HepG2 (cell line): ENCODE results near the gene ARHGAP26. TPM values are rescaled to one million over a fixed set of nuclear protein-coding genes. Genes with fewer than 3 reads are reported as not detected.

Experiments
- AKAP8 ChIP-seq: sonication (generic); formaldehyde crosslinking; IDR thresholded peaks from 2 replicates; pipeline ENCODE4 v1.5.1; 2020; ENCODE audit warnings: mild to moderate bottlenecking, missing genetic modification reagents
- BHLHE40 ChIP-seq: IDR thresholded peaks from 2 replicates; pipeline ENCODE4 v1.6.1; 2011; ENCODE audit warnings: low read length, improper control_type of control experiment
- CBX1 ChIP-seq: IDR thresholded peaks from one replicate; pipeline ENCODE4 v1.6.1; 2016; ENCODE audit warnings: antibody characterized with exemption, low read depth
- CREM ChIP-seq, 2 experiments: sonication (generic) in 1 of 2; formaldehyde crosslinking in 1 of 2; IDR thresholded peaks; 2 replicates each; pipeline versions ENCODE4 v1.4.0 to v1.6.1; 2016 to 2020; ENCODE audit warnings: antibody characterized with exemption in 1 of 2, mild to moderate bottlenecking in 1 of 2, missing genetic modification reagents in 1 of 2
- ELF4 ChIP-seq: sonication (generic); formaldehyde crosslinking; IDR thresholded peaks from 2 replicates; pipeline ENCODE4 v1.5.0; 2020; ENCODE audit warnings: missing genetic modification reagents, mild to moderate bottlenecking, moderate library complexity, borderline replicate concordance
- HMG20B ChIP-seq: conservative IDR thresholded peaks from 2 replicates; pipeline ENCODE4 v1.6.1; 2016; ENCODE audit warnings: missing genetic modification reagents, missing compliant biosample characterization
- HOXA9 ChIP-seq: sonication (generic); formaldehyde crosslinking; IDR thresholded peaks from 2 replicates; pipeline ENCODE4 v1.8.1; 2022; ENCODE audit warnings: missing genetic modification reagents, mild to moderate bottlenecking, moderate library complexity, borderline replicate concordance
- KDM4B ChIP-seq: sonication (generic); formaldehyde crosslinking; IDR thresholded peaks from 2 replicates; pipeline ENCODE4 v1.4.0; 2020; ENCODE audit warnings: missing genetic modification reagents
- MAFG ChIP-seq: sonication (generic); formaldehyde crosslinking; IDR thresholded peaks from 2 replicates; pipeline ENCODE4 v1.5.1; 2020; ENCODE audit warnings: mild to moderate bottlenecking, missing genetic modification reagents
- MEIS2 ChIP-seq: sonication (generic); formaldehyde crosslinking; IDR thresholded peaks from 2 replicates; pipeline ENCODE4 v1.9.0; 2021; ENCODE audit warnings: mild to moderate bottlenecking, missing genetic modification reagents
- RARA ChIP-seq: IDR thresholded peaks from 2 replicates; pipeline ENCODE4 v1.6.1; 2016; ENCODE audit warnings: missing genetic modification reagents, missing compliant biosample characterization
- REPIN1 ChIP-seq: sonication (generic); formaldehyde crosslinking; IDR thresholded peaks from 2 replicates; pipeline ENCODE4 v1.8.0; 2022; ENCODE audit warnings: missing genetic modification reagents, low read depth, mild to moderate bottlenecking, borderline replicate concordance
- SOX6 ChIP-seq, 2 experiments: fragments of 450-650 bp in 1 of 2; sonication (generic) in 1 of 2; formaldehyde crosslinking in 1 of 2; IDR thresholded peaks; 2 replicates each; pipeline versions ENCODE4 v1.4.0 to v1.6.1; 2017 to 2020; ENCODE audit warnings: antibody characterized with exemption in 1 of 2, mild to moderate bottlenecking in 1 of 2, missing genetic modification reagents in 1 of 2
- STAT6 ChIP-seq: sonication (generic); formaldehyde crosslinking; IDR thresholded peaks from 2 replicates; pipeline ENCODE4 v1.4.0; 2020; ENCODE audit warnings: missing genetic modification reagents, mild to moderate bottlenecking, borderline replicate concordance
- TCF7 ChIP-seq: sonication (generic); IDR thresholded peaks from 2 replicates; pipeline ENCODE4 v1.6.1; 2016; ENCODE audit warnings: antibody characterized with exemption, low read depth
- UBTF ChIP-seq: sonication (generic); formaldehyde crosslinking; IDR thresholded peaks from 2 replicates; pipeline ENCODE4 v1.4.0; 2020; ENCODE audit warnings: mild to moderate bottlenecking, missing genetic modification reagents
- ZNF234 ChIP-seq: sonication (generic); formaldehyde crosslinking; conservative IDR thresholded peaks from 2 replicates; pipeline ENCODE4 v1.5.1; 2020; ENCODE audit warnings: mild to moderate bottlenecking, missing genetic modification reagents
- ZNF414 ChIP-seq: sonication (generic); formaldehyde crosslinking; IDR thresholded peaks from 2 replicates; pipeline ENCODE4 v1.5.0; 2020; ENCODE audit warnings: missing genetic modification reagents
- ZNF781 ChIP-seq: sonication (generic); formaldehyde crosslinking; IDR thresholded peaks from 2 replicates; pipeline ENCODE4 v1.5.1; 2020; ENCODE audit warnings: borderline replicate concordance, mild to moderate bottlenecking, missing genetic modification reagents; ENCODE audit errors: not compliant biosample characterization
- polyA plus RNA-seq, 8 experiments: library from polyadenylated mRNA; depleted of rRNA in 3 of 8; stranded (reverse) in 7 of 8; unstranded in 1 of 8; fragments of >200 nt; fragmentation: Illumina TruSeq in 4 of 8; extraction: Trizol in 4 of 8; gene quantifications; 2 replicates each; pipeline versions ENCODE4 v1.2.1 to v1.2.3, GENCODE V29; 2011 to 2016; ENCODE audit warnings: low read depth in 4 of 8, missing spikeins in 1 of 8, mixed read lengths in 1 of 8; ENCODE audit not compliant: insufficient read depth in 1 of 8
- total RNA-seq, 5 experiments: library from RNA; depleted of rRNA; stranded (reverse); fragments of >200 nt; fragmentation: Illumina TruSeq; extraction: Trizol; gene quantifications; 2 replicates each; pipeline ENCODE4 v1.2.3, GENCODE V29; 2016; ENCODE audit warnings: low read depth in 1 of 5

ARHGAP26 gene
- total and polyA plus RNA-seq, 2 of the 13 experiments (the other 11 are each of a cell fraction or from before 2014, with no cell fraction given): 9.6 to 18.2 TPM

DNA sequence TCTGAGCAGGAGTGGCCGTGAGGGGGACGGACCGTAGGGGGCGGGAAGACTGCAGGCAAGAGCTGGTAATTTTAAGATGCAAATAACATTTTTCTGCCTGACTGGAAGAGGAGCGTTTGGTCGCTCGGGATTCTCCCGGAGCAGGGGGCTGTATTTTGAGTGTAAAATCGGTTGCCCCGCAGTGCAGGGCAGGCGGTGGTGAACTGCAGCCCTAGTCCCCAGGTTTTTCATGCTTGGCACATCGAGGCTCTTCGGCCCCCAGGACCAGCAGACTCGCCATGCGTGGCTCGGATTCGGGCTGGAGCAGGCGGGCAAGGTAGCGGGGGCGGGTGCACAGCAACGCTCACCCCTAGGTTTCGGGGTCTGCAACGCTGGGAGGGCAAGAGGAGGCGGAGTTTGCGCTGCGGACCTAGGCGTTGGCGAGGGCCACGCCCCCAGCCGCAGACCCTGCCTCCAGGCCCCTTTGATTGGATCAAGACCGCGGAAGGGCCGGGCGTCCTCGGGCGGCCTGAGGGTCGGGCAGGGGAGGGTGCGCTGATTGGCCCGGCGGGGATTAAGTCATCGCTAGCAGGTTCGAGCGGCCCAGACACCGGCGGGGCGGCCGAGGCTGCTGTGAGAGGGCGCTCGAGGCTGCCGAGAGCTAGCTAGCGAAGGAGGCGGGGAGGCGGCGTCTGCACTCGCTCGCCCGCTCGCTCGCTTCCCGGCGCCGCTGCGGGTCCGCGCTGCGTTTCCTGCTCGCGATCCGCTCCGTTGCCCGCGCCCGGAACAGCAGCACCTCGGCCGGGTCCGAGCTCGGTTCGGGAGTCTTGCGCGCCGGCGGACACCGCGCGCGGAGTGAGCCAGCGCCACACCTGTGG lies at the start of gene ARHGAP26 (continued):
- no peak for TF ChIP-seq REPIN1
- TF ChIP-seq STAT6: no peak; the same call in 1 of the 2 replicates
- TF ChIP-seq UBTF: peak; percentile 80; the same call in 1 of the 2 replicates
- TF ChIP-seq KDM4B (CRISPR knock-in tag): no peak
- TF ChIP-seq AKAP8: no peak
- no peak for TF ChIP-seq MEIS2
- TF ChIP-seq ZNF781 (CRISPR knock-in tag): no peak
- TF ChIP-seq MAFG (CRISPR knock-in tag): no peak
- TF ChIP-seq BHLHE40: no peak
- no peak for TF ChIP-seq ELF4 (CRISPR knock-in tag)
- TF ChIP-seq TCF7: no peak
- no peak for TF ChIP-seq ZNF414 (CRISPR knock-in tag)
- TF ChIP-seq HMG20B (CRISPR knock-in tag): no peak
- no peak for TF ChIP-seq HOXA9 (CRISPR knock-in tag)
- TF ChIP-seq CREM (IDR thresholded peaks at IDR 0.05): no peak
- TF ChIP-seq CREM (CRISPR knock-in tag; IDR thresholded peaks at IDR 0.05): no peak
- TF ChIP-seq ZNF234 (CRISPR knock-in tag): no peak
- TF ChIP-seq RARA (CRISPR knock-in tag): 0 out of 2 replicates have a peak, but pooled peaks have one; percentile 6
- peak; percentile 65 for TF ChIP-seq CBX1
- TF ChIP-seq SOX6 (IDR thresholded peaks at IDR 0.05): no peak
- no peak for TF ChIP-seq SOX6 (CRISPR knock-in tag; IDR thresholded peaks at IDR 0.05)
